GM21786 (cell line): ENCODE results near the gene SLC36A1.
A peak's percentile ranks its signal among the peaks of the same experiment; 100 is the strongest.
"Not testable (repeated sequence)": the region's sequence is repeated elsewhere in the genome, so short reads cannot be mapped to it uniquely, and the experiment has no call there.

ENCODE experiments used
- ATAC-seq: cut with Tn5 transposase; IDR thresholded peaks from one replicate; pipeline ENCODE4 v1.9.1; 2021; ENCODE audit not compliant: unreplicated experiment

Gene SLC36A1

DNA sequence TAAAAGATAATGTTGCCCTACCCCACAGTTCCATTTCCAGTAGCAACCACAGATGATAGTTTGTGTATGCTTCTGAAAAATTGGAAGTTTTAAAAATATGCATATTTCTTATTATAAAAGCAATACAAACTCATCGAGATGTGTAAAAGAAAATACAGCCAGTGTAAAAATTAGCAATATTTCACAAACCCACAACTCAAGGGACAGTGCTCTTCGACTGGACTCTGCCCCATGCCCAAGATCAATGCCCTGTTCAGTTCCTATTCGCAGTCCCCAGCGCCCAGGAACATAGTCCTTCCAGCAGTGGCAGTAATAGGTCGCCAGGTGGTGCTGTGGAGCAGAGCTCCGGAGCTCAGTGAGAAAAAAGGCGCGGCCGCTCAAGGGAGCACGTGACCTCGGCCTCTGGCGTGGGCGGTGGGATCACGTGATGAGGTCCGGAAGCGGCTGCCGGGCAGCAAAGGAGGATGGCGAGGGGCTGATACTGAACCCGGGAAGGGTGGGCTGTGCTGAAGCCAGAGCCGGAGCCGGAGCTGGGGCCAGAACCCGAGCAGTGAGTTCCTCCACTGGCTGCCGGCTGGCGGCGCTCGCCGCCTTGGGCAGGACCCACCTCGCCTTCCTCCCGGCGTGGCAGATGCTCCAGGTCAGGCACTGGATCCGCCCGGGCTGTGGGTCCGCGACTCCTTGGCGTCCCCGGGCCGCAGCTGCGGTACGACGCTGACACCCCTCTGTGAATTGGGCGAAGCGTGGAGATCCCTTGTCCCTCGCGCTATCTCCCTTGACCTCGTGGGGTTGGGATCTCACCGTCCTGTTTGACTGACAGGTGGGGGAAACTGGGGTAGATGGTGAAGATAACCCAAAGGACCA lies at the start of gene SLC36A1:
TSS of gene SLC36A1 (plus strand) at position 430 of the 864 bp plus-strand sequence. CDS start 11,190 bp downstream, outside the sequence.
- ATAC-seq = peak; percentile 65

DNA sequence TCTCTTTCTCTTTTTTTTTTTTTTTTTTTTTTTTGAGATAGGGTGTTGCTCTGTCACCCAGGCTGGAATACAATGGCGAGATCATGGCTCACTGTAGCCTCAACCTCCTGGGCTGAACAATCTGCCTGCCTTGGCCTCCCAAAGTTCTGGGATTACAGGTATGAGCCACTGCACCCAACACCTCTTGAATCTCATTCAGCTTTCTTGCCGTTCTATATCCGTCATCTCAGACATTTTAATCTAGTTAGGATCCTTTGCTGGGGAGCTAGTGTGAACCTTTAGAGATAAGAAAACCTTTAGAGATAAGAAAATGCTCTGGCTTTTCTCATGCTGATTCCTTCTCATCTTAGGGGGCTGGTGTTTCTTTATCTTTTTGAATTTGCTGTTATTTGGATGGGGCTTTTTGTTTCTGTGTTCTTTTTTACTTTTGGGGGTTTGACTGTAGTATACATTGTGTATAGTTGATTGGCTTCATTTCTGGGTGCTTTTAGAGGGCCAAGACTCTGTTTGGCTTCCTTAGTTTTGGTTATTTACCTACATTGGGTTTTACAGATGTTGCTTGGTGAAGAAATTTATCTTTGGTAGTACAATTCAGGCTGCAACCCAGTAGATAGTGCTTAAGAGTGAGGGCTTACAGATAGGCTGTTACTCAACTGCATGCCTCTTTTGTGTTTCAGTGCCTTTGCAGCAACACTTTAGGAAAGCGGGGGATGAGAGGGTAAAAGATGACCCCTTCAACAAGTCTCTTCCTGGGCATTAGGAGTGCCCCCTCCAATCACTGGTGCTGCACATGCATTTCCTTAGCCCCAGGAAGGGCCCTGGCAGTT lies 41.9 kb upstream of the SLC36A1 start:
- ATAC-seq = no peak

DNA sequence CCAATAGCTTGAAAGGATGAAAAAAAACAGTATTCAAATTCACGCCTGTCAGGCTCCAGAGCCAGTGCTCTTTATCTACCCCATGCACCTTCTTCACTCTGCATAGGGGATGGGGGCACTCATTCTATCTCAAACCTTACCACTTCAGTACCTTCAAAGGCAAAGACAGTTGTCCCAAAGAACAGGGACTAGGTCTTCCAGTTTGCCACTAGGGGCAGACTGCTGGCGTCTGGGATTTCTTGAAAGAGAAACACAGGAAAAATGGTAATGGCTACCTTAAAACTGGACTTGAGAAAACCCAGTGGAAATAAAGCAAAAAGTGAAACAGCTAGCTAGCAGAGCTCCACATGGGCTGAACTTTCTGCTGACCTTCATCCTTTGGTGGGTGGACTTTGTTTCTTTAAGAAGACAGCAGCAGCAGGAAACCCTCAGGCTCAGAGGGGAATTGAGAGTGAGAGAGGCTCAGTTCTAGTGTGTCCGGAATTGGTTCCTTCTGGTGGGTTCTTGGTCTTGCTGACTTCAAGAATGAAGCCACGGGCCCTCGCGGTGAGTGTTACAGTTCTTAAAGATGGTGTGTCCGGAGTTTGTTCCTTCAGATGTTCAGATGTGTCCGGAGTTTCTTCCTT lies 41.0 kb upstream of the SLC36A1 start:
- no peak for ATAC-seq

DNA sequence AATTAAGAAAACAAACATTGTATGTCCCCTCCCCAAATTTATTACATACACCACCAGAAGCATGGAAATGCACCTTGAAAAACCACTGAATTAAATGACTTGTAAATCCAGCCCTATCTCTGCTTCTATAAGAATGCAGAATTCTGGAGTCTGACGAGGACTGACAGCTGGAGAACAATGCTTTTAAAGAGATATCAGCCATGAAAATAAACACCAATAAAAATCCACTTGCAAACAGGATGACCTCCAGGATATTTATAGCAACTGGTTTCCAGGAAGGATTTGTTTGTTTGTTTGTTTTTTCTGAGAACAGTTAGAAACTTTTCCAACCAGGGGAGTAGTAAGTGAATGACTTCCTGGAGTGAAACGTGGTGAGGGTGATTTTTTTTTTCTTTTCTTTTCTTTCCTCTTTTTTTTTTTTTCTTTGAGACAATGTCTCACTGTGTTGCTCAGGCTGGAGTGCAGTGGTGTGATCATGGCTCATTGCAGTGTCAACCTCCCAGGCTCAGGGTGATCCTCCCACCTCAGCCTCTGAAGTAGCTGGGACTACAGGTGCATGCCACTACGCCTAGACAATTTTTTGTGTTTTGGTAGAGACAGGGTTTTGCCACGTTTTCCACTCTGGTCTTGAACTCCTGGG lies 38.7 kb upstream of the SLC36A1 start:
- ATAC-seq = no peak

DNA sequence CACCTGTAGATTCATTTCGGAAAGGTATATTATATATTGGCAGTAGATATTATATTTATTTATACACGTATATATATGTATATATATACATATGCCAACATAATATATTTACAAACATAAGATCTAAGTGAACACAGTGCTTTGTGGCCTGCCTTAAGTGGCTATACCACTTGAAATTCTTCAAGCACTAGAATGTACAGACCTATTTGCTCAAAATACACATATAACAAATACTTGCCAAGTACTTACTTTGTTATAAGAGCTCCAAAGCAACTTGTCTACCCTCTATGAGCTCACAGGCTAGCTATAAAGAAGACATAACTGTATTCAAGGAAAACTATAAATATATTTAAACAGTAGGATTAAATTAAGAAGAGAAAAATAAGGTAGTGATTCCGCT lies 33.6 kb upstream of the SLC36A1 start:
- no peak for ATAC-seq

DNA sequence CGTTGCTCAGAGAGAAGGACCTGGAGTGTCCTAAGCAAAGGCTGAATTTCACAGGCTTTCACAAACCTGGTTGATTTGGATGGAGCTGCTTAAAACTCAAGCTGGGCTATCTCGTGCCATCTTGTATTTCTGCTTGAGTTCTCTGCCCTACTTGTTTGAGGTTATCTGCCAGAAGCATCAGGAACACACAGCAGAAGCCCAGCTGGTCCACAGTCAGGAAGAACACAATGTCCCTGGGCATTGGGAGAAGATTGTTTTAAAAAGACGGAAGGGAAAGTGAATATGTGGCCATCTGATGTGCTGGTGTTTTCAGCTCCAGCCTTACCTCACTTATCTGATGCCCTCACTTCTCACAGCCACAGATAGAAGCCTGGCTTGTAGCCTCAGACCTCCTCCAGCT lies 32.9 kb upstream of the SLC36A1 start:
- ATAC-seq = no peak

DNA sequence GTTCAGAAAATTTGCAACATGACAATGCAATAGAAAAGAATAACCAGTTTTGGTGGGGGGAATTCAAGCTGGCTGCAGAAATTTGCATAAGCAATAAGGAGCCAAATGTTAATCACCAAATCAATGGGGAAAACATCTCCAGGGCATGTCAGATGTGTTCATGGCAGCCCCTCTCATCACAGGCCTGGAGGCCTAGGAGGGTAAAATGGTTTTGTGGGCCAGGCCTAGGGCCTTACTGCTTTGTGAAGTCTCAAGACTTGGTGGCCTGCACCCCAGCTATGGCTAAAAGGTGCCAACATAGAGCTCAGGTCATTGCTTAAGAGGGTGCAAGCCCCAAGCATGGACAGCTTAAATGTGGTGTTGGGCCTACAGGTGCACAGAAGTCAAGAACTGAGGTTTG lies 29.7 kb upstream of the SLC36A1 start:
- no peak for ATAC-seq

DNA sequence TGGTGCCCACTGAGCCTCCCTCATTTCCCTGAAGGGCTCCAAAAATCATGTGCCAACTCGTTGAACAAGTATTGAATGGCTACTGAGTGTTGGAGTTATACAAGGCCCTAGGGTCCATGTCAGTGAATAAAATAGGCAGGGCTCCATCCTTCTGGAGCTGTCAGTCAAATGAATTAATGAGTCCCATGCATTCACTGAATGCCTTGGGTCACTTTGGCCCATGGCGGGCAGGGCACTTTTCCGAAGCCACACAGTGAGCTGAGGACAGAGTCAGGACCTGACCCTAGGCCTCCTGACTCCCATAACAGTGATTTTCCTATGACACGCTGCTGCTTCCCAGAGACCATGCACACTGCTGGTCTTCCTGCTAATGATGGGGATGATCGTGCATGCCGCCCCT lies 27.3 kb upstream of the SLC36A1 start:
- ATAC-seq = no peak

DNA sequence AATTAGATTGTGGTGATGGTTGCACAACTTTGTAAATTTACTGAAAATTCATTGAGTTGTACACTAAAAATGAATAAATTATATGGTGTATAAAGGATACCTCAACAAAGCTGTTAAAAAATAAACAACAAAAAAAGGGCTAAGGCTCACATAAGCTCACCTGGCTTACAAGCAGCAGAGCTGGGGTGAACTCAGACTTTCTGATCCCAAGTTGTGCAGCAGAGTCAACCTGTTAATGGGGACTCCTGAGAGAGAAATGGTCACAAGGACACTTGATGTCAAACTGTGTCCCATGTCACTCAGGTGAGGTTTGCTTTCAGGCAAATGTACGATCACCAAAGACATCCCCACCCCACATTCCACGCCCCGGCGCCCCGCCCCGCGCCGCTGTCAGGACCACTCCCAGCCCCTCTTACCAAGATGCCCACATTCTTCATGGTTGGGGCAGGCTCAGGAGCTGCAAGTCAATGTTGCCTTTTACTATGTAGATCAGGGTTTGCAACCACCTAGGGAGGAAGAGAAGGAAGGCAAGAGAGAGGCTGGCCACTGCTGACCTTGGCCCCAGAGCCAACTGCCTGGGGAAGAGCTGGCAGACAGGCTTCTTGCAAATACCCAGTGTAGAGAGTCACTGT lies 22.4 kb upstream of the SLC36A1 start:
- no peak for ATAC-seq

DNA sequence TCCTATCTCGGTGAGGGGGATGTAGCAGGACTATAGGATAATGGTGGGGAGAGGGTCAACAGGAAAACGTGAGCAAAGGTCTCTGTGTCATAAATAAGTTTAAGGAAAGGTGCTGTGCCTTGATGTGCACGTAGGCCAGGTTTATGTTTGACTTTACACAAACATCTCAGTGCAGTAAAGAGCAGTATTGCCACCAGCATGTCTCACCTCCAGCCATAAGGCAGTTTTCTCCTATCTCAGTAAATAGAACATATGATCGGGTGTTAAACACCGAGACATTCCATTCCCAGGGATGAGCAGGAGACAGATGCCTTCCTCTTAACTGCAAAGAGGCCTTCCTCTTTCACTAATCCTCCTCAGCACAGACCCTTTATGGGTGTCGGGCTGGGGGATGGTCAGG lies 21.1 kb upstream of the SLC36A1 start:
- not testable (repeated sequence) for ATAC-seq

DNA sequence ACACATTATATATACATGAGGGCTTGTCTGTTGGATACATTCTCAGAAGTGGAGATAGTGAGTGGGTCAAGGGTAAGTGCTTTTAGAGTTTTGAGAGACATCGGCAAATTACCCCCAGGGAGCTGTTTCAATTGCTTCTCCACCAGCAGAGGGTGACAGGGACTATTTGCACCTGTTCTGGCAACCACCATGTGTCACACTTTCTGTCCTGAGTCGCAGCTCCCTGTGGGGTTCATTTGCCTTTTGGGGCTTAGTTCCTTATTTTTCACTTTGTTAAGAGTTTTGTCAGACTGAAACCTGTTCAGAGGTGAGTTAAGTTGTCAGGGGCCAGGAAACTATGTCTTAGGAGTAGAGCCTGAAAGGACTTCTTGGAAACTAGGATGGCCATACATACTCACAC lies 20.1 kb upstream of the SLC36A1 start:
- ATAC-seq = peak; percentile 98

DNA sequence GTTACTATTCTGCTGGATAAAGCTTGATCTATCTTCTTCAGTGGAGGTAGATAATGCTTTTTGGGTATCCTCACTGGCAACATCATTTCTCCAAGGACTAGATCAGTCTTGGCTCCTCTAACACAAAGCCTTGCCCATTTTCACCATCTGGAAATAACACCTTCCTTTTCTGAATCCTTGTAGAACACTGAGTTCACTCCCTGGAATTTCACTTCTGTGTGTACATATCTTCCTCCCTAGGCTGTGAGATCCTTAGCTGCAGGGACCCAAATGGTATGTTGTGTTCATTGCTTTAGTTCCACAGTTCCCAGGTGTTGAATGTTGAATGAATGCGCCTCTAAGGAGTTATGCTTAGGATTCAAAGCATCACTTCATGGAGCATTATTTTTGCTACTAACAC lies 16.7 kb upstream of the SLC36A1 start:
- no peak for ATAC-seq

DNA sequence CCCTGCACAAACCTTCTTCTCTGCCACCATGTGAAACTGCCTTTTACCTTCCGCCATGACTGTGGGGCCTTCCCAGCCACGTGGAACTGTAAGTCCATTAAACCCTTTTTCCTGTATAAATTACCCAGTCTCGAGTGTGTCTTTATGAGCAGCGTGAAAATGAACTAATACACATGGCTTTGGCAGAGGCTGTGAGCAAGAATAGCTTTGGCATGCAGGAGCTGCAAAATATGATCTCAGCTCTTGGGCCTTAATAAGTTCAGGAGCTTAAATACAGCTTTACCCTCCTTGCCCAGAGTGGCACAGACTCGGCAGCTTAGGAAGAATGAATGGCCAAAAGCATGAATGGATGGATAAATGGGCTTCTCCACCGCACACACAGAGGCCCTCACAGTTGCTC lies 15.7 kb upstream of the SLC36A1 start:
- no peak for ATAC-seq

DNA sequence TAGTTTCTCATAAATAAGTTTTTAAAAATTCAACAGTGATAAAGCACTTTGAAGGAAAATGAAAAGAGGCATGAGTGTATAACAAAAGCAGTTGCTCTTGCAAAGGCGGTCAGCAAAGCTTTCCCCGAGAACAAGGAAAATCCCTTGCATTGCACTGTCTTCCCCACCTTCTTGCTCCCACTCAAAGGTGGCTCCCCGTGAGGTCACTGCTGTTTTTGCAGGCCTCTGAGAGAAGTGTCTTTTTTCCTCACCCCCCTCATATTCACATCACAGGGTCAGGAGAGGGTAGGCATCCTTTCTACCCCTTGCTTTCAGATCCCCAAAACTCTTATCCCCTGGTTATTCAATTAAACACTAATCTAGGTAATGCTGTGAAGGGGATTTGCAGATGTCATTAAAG lies 15.2 kb upstream of the SLC36A1 start:
- no peak for ATAC-seq

DNA sequence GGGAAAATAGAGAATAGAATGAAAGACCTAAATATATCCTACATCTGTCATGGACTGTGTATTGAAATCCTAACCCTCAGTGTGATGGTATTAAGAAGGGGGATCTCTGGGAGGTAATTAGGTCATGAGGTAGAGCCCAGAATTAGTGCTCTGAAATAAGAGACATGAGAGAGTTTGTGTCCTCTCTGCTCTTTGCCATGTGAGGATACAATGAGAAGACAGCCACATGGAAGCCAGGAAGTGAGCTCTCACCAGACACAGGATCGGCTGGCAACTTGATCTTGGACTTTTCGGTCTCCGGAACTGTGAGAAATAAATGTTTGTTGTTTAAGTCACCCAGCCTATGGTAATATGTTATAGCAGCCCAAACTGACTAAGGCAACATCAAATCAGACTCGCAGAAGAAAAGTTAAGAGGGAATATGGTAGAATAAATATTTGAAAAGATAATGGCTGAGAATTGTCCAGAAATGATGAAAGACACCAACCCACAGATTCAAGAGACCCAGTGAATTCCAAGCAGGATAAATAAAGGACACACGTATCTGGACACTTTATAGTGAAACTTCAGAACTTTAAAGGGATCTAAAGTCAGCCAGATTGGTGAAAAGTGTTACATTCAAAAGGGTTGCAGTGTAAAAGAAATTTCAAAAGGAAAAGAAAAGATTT lies 12.7 kb upstream of the SLC36A1 start:
- no peak for ATAC-seq

DNA sequence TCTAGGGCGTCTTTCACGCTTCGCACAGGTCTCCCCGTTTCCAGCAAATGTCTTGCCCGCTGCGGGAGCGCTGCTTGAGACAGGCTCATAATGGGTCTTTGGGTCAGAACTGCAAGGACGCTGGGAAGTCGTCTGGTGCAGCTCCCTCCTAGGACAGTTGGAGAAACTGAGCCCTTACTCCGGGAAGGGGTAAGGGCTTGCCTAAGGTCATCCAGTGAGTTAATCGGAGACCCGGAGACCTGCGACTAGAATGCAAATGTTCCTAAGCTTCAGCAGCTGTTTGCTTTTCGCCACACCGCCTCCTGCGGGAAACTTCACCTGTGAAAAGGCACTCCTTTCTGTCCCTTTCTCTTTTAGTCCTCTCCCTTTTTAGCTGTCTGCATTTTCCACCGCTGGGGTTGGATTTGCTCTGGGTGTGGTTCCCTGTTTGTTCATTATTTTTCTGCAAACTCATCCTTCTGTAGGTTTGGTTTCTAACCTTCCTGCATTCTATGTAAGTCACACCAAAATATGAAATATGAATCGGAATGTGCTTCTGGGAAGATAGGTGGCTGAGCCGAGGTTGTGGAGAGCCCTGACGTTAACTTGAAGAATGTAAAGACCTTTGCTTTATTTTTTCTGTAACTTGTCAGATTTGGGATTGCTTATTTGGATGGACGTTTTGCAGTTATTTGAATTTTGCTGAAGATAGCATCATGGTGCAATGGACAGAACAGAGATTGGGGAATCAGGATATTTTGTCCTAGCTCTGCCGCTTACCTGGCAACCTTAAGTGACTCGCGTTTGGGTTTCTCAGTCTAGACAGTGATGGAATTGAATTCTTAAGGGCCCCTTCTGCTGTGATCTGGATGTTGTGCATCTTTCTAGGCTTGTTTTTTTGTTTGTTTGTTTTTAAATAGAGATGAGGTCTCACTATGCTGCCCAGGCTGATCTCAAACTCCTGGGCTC lies 909 bp downstream of the SLC36A1 start:
- ATAC-seq = no peak

DNA sequence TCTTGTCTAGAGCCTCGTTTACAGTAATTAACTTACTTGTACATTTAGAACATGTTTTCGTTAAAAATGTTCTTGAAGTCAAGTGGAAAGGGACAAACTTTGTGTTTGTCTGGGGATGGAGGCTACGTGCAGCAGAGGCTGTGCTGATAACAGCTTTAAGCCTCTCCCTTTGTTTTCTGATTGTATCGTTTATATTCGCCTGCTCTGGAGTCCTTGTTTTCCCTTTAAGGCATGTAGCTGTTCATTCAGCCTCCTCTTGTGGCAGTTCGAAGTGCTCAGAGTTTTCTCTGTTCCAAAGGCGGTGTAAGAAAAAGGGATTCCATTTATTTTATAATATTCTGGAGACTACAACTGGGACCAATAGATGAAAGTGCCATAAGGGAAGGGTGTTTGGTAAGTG lies 1.9 kb downstream of the SLC36A1 start:
- ATAC-seq = no peak

DNA sequence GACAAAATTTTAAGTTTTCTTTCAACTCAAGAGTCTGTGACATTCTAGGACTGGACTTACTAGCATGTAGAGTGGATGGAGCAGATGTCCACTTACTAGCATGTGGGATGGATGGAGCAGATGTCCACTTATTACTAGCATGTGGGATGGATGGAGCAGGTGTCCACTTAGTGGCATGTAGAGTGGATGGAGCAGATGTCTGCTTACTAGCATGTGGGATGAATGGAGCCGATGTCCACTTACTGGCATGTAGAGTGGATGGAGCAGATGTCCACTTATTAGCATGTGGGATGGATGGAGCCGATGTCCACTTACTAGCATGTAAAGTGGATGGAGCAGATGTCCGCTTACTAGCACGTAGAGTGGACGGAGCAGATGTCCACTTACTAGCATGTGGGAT lies 2.4 kb downstream of the SLC36A1 start:
- ATAC-seq = no peak

DNA sequence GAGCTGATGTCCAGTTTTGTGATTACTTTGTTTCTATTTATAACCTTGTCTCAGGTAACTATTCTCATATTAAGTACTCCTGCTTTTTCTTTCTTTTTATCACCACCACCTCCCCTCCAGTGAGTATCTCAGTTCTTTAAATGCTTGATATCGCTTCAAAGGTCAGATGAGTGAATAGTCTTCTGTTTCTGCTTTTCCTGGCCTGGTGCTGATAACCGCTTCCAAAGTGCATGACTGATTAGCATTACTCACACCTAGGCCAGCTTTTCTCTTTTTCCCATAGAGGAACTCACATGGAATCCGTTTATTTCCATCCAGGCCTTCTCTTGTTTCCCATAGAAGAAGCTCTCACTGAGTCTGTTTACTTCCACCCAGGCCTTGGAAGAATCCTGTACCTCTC lies 3.2 kb downstream of the SLC36A1 start:
- ATAC-seq = no peak
